HG03565 (cell line): Measurements from ENCODE around the gene AGBL1.
"Not testable (repeated sequence)": the region's sequence is repeated elsewhere in the genome, so short reads cannot be mapped to it uniquely, and the experiment has no call there.

Source experiments
- ATAC-seq: cut with Tn5 transposase; IDR thresholded peaks from one replicate; pipeline ENCODE4 v1.9.1; 2021; ENCODE audit warnings: mild to moderate bottlenecking, moderate library complexity; ENCODE audit not compliant: unreplicated experiment

AGBL1 gene

DNA sequence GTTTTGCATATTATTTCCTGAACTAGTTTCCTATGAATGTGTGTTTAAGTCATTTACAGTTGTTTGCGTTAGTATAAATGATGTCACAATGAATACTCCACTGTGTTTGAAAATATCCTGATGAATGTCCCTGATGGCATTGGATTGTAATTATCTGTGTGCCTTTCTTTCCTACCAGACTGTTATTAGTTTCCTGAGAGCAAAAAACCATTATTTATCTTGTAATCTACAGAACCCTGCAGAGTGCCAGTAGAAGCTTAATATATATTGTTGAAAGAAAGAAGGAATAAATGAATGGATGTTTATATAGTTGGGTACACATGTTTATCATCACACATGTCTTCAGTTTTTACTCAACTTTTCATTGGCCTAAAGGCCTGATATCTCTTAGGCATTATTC, 312.6 kb downstream of the AGBL1 start:
- no peak for ATAC-seq

DNA sequence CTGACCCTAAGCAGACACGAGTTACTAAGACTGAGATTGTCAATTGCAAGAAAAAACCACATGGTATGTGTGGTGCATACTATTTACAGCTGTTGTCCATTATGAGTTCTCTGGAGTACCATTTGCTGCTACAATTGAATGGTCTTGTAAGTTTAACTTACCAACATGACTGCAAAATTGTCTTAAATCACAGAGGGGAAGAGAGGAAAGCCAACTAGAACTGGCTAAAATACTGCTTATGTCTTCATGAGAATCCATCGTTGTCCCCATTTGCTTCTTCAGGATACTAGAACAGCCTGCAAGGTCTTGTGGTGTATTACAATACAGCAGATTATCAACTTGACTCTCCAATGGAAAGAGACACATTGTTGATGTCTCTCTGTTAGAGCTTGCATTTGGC, 313.2 kb downstream of the AGBL1 start:
- ATAC-seq = no peak

DNA sequence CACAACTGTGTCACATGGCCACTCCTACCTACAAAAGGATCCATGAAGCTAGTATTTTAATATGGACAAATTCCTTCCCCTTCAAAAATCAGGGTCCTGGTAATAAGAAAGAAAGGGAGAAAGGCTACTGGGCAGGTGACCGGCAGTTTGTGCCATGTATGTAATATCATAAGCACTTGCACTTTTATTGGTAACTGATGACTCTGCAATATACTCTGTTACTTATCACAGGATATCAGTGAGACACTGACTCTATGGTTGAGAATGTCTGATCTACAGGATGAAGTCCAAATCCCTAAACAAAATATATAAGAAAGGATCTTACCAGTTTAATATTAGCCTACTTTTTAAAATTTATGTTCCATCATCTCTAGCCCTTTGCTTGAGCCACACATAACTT, 315.2 kb downstream of the AGBL1 start:
- ATAC-seq = no peak

DNA sequence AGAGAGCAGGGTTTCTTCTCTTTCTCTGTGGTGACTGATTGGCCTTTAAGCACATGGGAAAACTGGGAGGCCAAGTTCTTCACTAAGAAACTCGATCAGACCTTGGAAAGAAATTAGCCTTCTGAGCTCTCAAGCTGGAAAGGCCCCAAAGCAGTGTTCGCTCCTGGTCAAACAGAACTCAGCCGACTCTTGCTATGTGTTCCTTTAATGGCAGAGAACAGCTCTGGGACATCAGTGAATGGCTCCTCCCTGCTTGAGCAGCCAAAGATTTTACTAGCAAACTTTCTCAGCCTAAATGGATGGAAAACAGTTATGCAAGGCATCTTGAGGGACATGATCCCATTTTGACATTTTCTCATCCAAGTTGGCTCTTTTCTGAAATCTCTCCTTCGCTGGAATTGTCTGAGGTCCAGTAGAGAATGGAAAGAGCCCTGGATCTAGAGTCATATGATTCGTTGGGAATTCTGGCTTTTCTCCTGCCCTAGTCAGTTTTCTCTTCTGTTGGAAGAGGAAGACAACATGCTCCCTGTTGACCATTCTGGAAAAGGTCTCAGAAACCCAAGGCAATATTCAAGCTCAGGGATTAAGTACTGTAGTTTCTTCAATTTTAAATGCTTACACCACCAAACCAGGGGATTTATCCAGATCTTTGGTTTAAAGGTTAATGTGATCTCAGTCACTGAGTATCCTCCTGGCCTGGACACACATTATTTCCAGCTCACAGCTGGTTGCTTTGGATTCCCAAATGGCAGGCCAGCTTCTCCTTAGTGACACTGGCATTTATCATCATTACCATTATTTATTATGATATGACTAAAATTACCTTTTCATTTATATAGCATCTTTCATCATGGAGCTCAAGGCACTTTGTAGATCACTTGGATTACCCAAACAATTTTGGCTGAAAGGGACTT, 319.6 kb downstream of the AGBL1 start:
- no peak for ATAC-seq

DNA sequence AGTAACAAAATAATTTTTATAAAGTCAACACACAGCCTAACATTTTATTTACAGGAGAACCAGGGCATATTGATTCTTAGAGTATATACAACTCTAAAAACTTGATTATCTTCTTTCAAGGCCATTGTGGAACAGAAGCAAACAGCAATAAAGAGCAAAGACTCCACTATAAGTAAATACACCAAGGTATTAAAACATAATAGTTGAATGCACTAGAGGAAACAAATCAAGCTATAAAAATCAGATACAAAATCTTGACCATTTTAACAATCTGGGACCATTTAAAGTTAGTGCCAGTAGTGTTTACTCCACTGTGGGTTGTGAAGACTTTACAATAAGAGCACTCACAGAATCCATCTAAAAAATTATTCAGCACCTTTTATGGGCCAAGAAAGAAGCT, 323.6 kb downstream of the AGBL1 start:
- no peak for ATAC-seq

DNA sequence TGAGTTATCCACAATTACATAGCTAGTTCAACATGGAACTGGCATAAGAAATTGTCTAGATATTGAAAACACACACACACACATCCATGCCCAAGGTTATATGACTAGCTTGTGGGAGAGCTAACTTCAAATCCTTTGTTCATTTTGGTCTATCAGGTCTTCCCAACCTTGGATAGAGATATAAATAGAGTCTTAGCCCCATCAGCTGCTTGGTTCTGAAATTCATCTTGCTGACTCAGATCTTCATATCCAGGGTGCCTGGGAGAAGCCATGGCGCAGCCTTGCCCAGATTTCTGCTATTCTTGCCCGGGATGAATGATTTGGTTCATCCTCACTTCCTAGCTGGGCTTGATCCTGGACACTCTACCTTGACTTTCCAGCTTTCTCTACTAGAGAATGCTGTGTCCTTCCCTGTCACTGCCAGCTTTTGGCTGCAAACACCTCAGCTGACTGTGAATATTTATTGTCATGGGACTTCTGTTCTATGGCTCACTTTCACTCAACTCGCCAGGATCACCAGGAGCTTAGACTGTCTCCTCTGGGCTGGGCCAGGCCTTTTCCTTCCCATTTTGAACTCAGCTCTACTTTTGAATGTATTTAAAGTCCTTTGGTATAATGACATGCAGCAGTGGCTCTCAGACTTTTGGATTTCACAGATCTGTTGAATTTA, 324.4 kb downstream of the AGBL1 start:
- no peak for ATAC-seq

DNA sequence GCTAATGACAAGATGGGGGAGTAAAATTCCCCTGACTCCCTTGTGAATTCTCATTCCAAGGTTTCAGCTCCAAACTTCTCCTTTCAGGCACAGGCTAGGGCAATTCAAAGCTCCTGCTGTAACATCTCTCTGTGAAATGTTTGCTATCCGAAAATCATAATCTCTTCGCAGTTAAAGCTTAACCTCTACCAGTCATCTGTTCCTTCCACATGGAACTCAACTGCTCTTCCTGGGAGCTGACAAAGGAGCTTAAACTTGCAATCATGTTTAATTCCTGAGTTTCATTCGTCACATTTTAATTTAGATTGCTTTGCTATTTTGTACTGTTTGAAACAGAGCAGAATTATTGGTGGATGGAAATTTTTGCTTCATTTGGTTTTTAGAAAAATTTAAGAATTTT, 328.6 kb downstream of the AGBL1 start:
- no peak for ATAC-seq

DNA sequence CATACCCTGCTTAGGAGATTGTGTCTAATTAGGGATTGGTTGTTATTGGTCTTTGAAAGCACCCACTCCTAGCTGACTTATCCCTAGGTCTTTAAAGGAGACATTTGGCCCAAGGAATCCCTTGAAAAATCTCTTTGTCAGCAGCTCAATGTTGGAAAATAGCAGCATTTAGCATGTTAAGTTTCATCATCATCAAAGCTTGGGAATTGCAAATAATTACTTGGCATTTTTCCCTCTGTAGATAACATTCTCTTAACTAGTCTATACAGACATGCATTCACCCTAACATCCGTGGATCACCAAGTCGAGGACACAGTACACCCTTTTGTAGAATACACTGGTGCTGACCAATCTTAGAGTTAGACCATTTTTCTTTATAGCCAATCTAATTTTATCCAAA, 332.2 kb downstream of the AGBL1 start:
- ATAC-seq = no peak

DNA sequence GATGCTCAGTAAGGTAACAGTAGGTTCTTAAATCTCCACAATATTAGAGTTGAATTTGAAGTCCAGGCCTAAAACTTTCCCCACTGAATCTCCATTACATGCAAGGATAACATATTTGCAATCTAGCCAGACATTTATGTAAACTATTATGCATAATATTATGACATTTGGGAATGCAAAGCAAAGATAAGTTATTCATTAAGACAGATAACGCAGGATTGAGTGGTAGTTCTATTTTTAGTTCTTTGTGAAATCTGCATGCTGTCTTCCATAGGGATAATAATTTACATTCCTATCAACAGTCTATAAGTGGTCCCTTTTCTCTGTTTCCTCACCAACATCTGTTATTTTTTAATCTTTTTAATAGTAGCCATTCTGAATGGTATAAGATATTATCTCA, 333.5 kb downstream of the AGBL1 start:
- ATAC-seq = no peak

DNA sequence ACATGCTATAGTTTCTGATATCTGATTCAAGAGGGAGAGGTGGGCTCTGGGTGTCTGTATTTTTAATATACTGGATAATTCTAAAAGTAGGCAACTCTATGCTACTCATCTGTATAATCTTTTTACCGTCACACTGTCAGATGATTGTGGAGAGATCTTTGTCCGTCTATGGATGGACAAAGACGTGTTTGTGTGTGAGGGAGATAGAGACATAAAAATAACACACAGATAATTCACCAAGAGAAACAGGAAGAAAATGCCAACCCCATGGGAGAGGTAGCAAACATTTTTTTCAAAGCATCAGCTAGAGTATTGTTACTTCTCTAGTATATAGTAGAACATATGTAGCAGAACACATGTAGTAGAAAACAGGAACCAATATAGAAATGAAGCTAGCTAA, 346.1 kb downstream of the AGBL1 start:
- ATAC-seq = no peak

DNA sequence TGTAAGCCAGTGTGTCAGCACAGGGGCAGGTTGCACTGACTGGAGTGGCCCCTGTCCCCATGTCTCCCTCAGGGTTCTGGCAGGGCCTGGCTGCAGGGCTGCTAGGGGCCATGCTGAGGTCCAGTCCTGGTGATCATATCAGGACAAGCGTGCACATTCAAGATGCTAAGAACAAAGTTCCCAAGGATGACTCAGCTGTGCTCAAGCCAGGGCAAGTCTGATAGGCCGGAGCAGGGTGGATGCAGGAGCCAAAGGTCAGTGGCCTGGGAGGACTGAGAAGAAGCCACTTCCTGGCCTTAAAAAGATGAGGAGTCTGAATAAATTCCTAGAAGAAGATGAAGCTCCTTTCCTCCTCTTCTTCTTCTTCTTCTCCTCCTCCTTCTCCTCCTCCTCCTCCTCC, 353.2 kb downstream of the AGBL1 start:
- no peak for ATAC-seq

DNA sequence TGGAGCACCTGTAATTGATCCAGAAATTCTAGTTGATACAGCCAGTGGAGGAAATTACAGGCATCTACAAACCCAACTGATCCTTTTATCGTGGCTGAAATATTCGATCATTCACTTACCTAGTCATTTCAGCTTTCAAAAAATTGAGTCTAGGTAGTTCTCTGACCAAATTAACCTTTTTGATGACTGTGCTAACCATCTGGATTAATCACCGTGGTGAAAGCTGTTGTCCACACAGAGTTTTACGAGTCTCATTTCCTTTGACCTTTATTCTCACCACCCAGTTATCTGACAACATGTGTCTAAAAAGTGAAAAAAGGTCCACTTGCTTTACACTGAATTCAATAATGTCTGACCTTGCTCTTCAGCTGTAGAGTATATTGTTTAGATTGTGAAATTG, 354.3 kb downstream of the AGBL1 start:
- no peak for ATAC-seq

DNA sequence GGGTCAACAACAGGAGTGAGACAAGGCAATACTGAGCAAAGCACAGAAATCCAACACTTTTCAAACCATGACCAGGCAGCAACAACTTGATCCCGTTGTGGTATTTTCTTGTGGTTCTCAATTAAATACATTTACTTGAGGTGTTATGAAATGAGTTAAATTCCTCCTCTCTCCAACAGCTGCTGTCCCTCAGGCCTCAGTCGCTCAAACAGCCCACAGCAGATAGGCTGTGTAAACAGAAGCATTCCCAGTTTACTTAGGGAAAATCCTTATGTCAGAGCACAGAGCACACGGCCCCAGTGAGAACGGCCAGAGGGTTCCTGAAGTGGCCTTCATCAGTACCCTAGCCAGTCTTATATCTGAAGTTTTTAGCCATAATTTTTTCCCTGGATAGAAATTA, 359.9 kb downstream of the AGBL1 start:
- ATAC-seq = no peak

DNA sequence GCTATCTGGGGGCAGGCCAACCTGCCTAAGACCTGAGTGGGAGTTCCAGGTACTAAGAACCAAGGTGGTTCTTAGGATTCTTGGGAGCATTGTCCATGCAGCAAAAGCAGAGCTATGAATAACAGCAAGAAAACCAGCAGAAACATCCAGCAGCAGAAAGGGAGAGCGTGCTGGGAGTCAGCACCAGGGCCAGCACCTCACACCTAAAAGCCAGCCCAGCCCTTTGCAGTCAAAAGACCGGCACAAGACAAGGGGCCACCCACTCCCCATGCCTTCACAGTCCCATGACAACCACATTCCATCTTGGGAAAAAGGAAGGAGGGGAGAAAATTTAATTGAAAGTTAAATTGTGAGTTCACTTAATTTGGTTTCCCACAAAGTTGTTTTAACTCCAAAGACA, 364.9 kb downstream of the AGBL1 start:
- no peak for ATAC-seq

DNA sequence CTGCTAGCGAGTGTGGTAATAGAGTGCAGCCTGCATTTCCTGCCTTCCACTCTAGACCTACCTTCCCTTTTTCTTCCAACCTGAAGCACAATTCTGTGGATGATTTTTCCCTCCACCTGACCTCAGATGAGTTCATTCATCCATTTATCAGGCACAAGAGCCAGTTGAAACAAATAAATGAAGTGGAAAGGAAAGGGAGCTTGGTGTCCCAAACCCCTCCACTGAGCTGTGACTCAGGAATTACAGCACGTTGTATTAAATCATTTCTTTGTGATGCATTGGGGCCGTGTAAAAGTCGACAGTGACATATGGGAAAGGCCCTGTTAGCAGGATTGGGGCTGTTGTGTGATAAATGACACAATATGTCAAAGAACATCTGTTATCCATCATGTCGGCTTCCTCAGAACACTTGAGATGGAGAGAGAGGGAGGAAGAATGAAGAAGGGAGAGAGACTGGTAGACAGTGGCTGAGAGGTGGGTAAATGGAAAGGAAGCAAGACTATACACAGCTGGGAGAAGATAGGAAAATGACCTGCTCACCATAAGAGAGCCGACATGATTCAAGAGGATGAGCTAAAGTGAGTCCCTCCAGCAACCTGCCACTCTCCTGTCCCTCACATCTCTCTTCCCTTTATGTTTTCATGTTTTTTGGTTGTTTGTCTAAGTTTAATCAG, 366.0 kb downstream of the AGBL1 start:
- no peak for ATAC-seq

DNA sequence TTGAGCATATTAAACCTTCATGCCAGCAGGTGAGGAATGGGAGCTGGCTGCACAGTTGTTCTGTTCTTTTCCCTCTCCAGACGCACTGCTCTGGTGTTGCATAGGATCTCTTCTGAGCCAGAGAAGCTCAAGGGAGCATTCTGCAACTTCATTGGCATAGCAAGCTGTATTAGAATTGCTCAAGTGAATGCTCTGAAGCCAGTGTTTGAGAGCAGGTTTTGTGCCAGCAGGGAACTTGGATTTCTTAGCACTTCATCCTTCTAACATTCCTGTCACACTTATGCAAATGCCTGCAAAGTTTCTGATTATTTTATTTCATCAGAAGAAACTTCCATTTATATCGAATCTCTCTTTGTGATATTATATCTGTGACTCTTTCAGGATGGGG, 366.6 kb downstream of the AGBL1 start:
- no peak for ATAC-seq

DNA sequence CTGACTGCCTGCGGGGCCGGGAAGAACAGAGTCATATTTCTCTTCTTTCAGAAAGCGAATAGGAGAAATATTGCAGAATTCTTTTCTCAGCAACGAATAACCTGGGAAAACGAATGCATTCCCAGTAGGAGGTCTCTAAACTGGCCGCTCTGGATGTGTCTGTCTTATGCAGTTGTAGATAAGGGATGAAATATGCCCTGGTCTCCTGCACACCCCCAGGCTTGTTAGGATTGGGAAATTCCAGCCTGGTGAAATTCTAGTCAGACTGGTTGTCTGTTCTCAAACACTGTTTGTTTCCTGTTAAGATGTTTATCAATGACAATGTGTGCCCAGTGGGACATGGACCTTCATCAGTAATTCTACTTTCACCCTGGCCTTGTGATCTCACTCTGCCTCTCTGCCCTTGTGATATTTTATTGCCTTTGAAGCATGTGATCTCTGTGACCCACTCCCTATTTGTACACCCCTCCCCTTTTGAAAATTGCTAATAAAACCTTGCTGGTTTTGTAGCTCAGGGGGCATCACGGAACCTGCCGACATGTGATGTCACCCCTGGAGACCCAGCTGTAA, 385.9 kb downstream of the AGBL1 start:
- ATAC-seq = not testable (repeated sequence)

DNA sequence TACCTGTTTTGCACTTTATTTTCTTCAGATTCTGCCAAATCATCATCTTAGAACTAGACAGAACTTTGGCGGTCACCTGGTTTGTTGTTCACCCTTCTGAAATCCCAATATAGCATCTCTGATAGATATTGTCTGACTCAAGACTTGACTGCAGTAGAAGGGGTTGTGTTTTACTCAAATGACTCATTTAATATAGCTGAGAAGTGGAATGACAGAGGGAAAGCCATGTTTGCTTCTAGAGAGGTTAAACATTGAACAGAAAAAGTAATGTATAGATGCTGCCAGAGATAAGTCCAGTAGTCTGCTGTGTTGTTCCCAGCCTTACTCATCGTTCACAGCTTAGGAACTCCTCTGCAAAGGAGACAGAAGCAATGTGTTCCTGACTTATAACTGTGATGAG, 402.0 kb downstream of the AGBL1 start:
- no peak for ATAC-seq

DNA sequence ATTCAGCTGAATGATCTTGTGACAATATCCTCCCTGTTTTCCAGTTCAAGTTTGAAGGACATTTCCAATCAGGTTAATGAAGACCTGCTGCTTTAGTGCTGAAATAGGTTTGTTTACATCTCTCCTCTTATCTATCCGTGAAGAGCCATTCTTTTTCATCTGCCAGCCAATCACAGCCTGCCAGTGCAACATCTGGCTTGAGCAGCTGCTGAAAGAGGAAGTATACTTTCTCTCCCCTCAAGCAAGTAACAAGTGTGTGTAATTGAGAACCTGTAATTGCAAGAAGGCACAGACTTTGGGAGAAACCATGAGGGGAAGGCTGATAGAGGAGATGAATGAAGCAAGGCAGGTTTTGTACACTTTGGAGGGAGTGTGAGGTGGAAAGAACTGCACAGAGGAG, 404.3 kb downstream of the AGBL1 start:
- no peak for ATAC-seq

DNA sequence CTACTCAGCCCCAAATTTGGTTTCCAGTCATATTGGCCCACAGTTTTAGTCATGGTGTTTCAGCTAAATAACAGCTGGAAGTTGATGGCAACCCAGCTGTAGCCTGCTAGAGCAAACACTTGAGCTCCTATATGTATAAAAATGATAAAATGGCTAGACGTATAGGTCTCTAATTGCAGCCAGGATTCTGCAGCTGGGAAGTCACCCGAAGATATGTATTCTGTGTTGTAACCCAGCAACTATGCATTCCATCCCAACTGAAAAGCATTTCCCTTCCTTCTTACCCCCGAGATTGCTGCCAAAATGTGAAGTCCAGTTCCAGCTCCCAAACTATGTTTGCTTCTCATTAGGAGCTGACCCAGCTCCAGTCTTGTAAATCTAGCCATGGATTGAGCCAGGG, 408.4 kb downstream of the AGBL1 start:
- no peak for ATAC-seq

DNA sequence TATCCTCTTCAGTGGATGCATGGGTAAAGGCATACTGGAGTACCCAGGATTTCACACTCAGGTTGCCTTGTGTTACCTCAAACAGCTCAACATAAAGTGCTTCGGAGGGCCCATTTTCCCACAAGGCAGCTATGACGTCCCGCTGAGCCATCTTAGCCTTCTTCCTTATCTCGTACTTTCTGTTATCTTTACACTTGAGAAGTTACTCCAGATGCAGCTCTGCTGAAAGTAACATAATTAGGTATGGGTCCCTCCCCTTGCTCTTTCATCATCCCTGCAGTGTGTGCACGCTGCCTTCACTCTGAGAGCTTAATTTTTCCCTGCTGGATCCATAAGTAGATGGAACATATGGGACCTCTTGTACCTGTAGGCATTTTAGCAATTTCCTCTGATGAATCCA, 410.3 kb downstream of the AGBL1 start:
- no peak for ATAC-seq

DNA sequence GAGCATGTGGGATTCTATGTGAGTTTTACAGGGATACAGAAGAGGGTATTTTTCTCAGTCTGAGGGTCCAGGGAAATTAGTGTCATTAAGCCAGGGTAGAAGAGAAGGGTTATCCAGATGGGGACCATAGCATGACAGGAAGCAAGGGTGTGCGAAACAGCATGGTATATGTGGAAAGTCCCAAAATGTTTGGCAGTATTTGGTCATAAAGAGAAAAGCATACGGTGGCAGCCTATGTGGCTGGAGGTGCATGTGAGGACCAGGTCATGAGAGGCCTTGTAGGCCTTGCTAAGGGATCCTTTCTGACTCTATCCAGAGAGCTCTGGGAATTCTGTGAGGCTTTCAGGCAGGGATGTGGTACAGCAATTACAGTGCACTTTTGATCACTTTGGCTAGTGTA, 411.4 kb downstream of the AGBL1 start:
- no peak for ATAC-seq
